ENCODE data around the gene FIGNL2.

DNA sequence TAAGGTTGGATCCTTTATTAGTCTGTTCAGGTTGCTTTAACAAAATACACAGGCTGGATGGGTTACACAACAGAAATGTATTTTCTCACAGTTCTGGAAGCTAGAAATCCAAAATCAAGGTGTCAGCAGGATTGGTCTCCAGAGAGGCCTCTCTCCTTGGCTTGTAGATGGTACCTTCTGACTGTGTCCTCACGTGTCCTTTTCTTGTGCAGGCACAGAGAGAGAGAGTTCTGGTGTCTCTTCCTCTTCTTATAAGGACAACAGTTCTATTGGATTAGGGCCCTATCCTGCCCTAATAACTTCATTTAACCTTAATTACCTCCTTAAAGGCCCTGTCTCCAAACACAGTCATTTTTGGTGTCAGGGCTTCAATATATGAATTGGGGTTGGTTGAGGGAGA is 34.8 kb upstream of the FIGNL2 start:
- TF ChIP-seq CTCF (IDR thresholded peaks at IDR 0.05 in 2 of 3, conservative IDR thresholded peaks at IDR 0.05 in 1 of 3; ENCODE audit: borderline replicate concordance in 1 of 3, insufficient read depth in 1 of 3, low read depth in 2 of 3, low read length in 2 of 3): no peak
- no peak for TF ChIP-seq EZH2 (IDR thresholded peaks at IDR 0.05)
- TF ChIP-seq POLR2A (IDR thresholded peaks at IDR 0.05; ENCODE audit: borderline replicate concordance, extremely low read depth, insufficient read depth, insufficient read length): no peak
- no peak for TF ChIP-seq JUND (IDR thresholded peaks at IDR 0.05)
- TF ChIP-seq EZH2phosphoT487 (IDR thresholded peaks at IDR 0.05; ENCODE audit: borderline replicate concordance): no peak
- TF ChIP-seq RAD21 (IDR thresholded peaks at IDR 0.05; ENCODE audit: low read depth): no peak
- TF ChIP-seq YY1 (IDR thresholded peaks at IDR 0.05; ENCODE audit: extremely low read depth, insufficient replicate concordance, low read depth, low read length): no peak
- TF ChIP-seq SP1 (IDR thresholded peaks at IDR 0.05; ENCODE audit: low read depth): no peak
- TF ChIP-seq TCF7L2 (IDR thresholded peaks at IDR 0.05; ENCODE audit: borderline replicate concordance, extremely low read depth, insufficient read depth, insufficient read length): no peak
- no peak for TF ChIP-seq ZNF274 (IDR thresholded peaks at IDR 0.05; ENCODE audit: low read depth, low read length)
